Measurements from ENCODE around the gene ZRANB1. TPM values are rescaled to one million over a fixed set of nuclear protein-coding genes. Genes with fewer than 3 reads are reported as not detected.

Gene ZRANB1
- total and polyA plus RNA-seq, 10 of the 15 experiments (the other 5 are each of a cell fraction or from before 2014, with no cell fraction given) = 1.7 to 11.8 (median 6.2) TPM

DNA sequence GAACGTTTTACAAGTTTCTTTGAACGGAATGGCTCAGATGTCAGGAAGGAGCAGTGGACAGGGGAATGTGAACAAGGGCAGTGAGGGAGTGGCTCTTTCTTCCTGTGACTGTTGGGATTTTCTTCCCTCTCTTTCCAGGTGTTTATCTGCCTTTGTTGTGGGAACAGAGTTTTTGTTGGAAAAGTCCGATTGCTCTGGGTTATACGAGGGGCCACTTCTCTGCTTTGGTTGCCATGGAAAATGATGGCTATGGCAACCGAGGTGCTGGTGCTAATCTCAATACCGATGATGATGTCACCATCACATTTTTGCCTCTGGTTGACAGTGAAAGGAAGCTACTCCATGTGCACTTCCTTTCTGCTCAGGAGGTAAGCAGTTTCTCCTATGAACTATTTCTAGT is 41.4 kb downstream of the ZRANB1 start:
- in situ Hi-C loops (cut with MboI) (no loop called here), intact Hi-C loops (cut with micrococcal nuclease; ENCODE audit: unreplicated experiment) (no loop called here)
- no peak overlapping the region for H3K4me2 ChIP-seq (ENCODE audit: control insufficient read depth, insufficient read depth)
- DNase-seq (ENCODE audit: low read depth, low spot score) = no peak
- H3K9ac ChIP-seq (ENCODE audit: control insufficient read depth, insufficient read depth, low read length) = no peak overlapping the region
- WGBS (ENCODE audit: insufficient coverage, insufficient replicate concordance, low lambda C conversion rate, missing lambda C conversion rate) = 70% methylated on average over 6 of the region's 6 CpGs
- H4K20me1 ChIP-seq (ENCODE audit: control insufficient read depth, insufficient read depth) = no peaks in the 10 kb centered on the region
- H3K27me3 ChIP-seq (replicated peaks in 1 of 2; ENCODE audit: control insufficient read depth in 2 of 2, insufficient read depth in 2 of 2, low read length in 1 of 2) = no peaks in the 10 kb centered on the region
- CTCF ChIA-PET = interaction anchor here (1.3 kb wide), 1 partner anchor 9 kb away, joined by 3 read pairs; no protein-coding TSS in a partner anchor
- H3K9me3 ChIP-seq (replicated peaks; ENCODE audit: control insufficient read depth, insufficient read depth, low read length) = no peaks in the 10 kb centered on the region
- H3K4me3 ChIP-seq = no peak overlapping the region
- SMC1A ChIA-PET (ENCODE audit: uncharacterized antibody, unreplicated experiment) = no interaction called here
- no peak for ATAC-seq
- BruUV-seq (replicated peaks) = no TSS peak
- no peaks in the 10 kb centered on the region for H3K79me2 ChIP-seq (ENCODE audit: control insufficient read depth, insufficient read depth, low read length)
- no peak overlapping the region for H2AFZ ChIP-seq (ENCODE audit: control insufficient read depth, low read depth, low read length)
- RAD21 ChIA-PET (ENCODE audit: unreplicated experiment) = no interaction called here
- POLR2A ChIA-PET = interaction anchor here (0.5 kb wide), 1 partner anchor 8 kb away, joined by 4 read pairs; no protein-coding TSS in a partner anchor
- H3K27ac ChIP-seq (ENCODE audit: control insufficient read depth, insufficient read depth) = no peak overlapping the region
- no peak for FAIRE-seq
- H3K4me1 ChIP-seq (ENCODE audit: control insufficient read depth, insufficient read depth, low read length) = peaks cover 3% of the 10 kb centered on the region
- TF ChIP-seq, protein P1, sequence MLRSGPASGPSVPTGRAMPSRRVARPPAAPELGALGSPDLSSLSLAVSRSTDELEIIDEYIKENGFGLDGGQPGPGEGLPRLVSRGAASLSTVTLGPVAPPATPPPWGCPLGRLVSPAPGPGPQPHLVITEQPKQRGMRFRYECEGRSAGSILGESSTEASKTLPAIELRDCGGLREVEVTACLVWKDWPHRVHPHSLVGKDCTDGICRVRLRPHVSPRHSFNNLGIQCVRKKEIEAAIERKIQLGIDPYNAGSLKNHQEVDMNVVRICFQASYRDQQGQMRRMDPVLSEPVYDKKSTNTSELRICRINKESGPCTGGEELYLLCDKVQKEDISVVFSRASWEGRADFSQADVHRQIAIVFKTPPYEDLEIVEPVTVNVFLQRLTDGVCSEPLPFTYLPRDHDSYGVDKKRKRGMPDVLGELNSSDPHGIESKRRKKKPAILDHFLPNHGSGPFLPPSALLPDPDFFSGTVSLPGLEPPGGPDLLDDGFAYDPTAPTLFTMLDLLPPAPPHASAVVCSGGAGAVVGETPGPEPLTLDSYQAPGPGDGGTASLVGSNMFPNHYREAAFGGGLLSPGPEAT (IDR thresholded peaks at IDR 0.05; ENCODE audit: low read depth) = no peak
- TF ChIP-seq, protein P2, sequence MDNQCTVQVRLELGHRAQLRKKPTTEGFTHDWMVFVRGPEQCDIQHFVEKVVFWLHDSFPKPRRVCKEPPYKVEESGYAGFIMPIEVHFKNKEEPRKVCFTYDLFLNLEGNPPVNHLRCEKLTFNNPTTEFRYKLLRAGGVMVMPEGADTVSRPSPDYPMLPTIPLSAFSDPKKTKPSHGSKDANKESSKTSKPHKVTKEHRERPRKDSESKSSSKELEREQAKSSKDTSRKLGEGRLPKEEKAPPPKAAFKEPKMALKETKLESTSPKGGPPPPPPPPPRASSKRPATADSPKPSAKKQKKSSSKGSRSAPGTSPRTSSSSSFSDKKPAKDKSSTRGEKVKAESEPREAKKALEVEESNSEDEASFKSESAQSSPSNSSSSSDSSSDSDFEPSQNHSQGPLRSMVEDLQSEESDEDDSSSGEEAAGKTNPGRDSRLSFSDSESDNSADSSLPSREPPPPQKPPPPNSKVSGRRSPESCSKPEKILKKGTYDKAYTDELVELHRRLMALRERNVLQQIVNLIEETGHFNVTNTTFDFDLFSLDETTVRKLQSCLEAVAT (IDR thresholded peaks at IDR 0.05) = no peak
- TF ChIP-seq STAT3 (IDR thresholded peaks at IDR 0.05; ENCODE audit: low read depth, low read length) = no peak
- H3K36me3 ChIP-seq (ENCODE audit: control insufficient read depth in 2 of 2, insufficient read depth in 2 of 2, low read length in 1 of 2) = peaks cover 8% of the 10 kb centered on the region in 2 experiments

DNA sequence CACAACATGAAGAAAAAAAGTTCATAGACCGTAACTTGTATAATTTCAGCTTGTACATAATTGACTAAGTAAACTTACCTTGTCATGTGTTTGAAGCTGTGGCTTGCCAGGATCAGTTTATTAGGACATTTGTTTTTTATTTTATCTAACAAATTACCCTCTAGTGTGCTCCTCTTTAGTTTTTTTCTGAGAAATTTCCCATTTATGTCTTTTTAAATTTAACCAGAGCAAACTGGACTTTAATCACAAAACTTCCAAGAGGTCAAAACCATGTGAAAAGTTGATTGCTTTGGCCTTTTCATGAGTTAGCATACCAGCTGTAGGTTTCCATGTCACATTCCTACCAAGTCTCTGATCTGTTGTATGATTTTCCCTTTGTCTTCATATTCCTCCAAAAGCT is 42.5 kb downstream of the ZRANB1 start:
- H3K9ac ChIP-seq (ENCODE audit: control insufficient read depth, insufficient read depth, low read length) = no peak overlapping the region
- ChIA-PET POLR2A (no interaction called here), RAD21 (ENCODE audit: unreplicated experiment) (no interaction called here), CTCF (interaction anchor here (1.3 kb wide), 1 partner anchor 8 kb away, joined by 3 read pairs; no protein-coding TSS in a partner anchor), SMC1A (ENCODE audit: uncharacterized antibody, unreplicated experiment) (no interaction called here)
- H3K27ac ChIP-seq (ENCODE audit: control insufficient read depth, insufficient read depth) = no peak overlapping the region
- WGBS (ENCODE audit: insufficient coverage, insufficient replicate concordance, low lambda C conversion rate, missing lambda C conversion rate) = 96% methylated on average over 1 of the region's 1 CpG
- H3K4me1 ChIP-seq (ENCODE audit: control insufficient read depth, insufficient read depth, low read length) = peaks cover 5% of the 10 kb centered on the region
- no TSS peak for BruUV-seq (replicated peaks)
- H3K9me3 ChIP-seq (replicated peaks; ENCODE audit: control insufficient read depth, insufficient read depth, low read length) = no peaks in the 10 kb centered on the region
- DNase-seq (ENCODE audit: low read depth, low spot score) = no peak
- H2AFZ ChIP-seq (ENCODE audit: control insufficient read depth, low read depth, low read length) = no peak overlapping the region
- no peaks in the 10 kb centered on the region for H3K27me3 ChIP-seq (replicated peaks in 1 of 2; ENCODE audit: control insufficient read depth in 2 of 2, insufficient read depth in 2 of 2, low read length in 1 of 2)
- H3K79me2 ChIP-seq (ENCODE audit: control insufficient read depth, insufficient read depth, low read length) = no peaks in the 10 kb centered on the region
- intact Hi-C loops (cut with micrococcal nuclease; ENCODE audit: unreplicated experiment) = no loop called here
- in situ Hi-C loops (cut with MboI) = no loop called here
- H4K20me1 ChIP-seq (ENCODE audit: control insufficient read depth, insufficient read depth) = no peaks in the 10 kb centered on the region
- no peak overlapping the region for H3K4me2 ChIP-seq (ENCODE audit: control insufficient read depth, insufficient read depth)
- H3K36me3 ChIP-seq (ENCODE audit: control insufficient read depth in 2 of 2, insufficient read depth in 2 of 2, low read length in 1 of 2) = peaks cover 8% of the 10 kb centered on the region in 2 experiments
- FAIRE-seq = no peak
- ATAC-seq = no peak
- H3K4me3 ChIP-seq = no peak overlapping the region
- TF ChIP-seq BRCA1 (IDR thresholded peaks at IDR 0.05; ENCODE audit: low read depth, low read length) (no peak), RELA (IDR thresholded peaks at IDR 0.05; ENCODE audit: borderline replicate concordance, partially characterized antibody) (no peak), BCL11A (IDR thresholded peaks at IDR 0.05; ENCODE audit: low read depth, low read length) (no peak), DPF2 (IDR thresholded peaks at IDR 0.05) (no peak), TARDBP (IDR thresholded peaks at IDR 0.05; ENCODE audit: borderline replicate concordance) (no peak), EZH2 (IDR thresholded peaks at IDR 0.05; ENCODE audit: borderline replicate concordance, control insufficient read depth, low read depth, low read length) (no peak), TCF7 (IDR thresholded peaks at IDR 0.05; ENCODE audit: borderline replicate concordance) (no peak)
- TF ChIP-seq, protein P3, sequence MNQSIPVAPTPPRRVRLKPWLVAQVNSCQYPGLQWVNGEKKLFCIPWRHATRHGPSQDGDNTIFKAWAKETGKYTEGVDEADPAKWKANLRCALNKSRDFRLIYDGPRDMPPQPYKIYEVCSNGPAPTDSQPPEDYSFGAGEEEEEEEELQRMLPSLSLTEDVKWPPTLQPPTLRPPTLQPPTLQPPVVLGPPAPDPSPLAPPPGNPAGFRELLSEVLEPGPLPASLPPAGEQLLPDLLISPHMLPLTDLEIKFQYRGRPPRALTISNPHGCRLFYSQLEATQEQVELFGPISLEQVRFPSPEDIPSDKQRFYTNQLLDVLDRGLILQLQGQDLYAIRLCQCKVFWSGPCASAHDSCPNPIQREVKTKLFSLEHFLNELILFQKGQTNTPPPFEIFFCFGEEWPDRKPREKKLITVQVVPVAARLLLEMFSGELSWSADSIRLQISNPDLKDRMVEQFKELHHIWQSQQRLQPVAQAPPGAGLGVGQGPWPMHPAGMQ (IDR thresholded peaks at IDR 0.05; ENCODE audit: borderline replicate concordance) = no peak
- TF ChIP-seq, protein P4, sequence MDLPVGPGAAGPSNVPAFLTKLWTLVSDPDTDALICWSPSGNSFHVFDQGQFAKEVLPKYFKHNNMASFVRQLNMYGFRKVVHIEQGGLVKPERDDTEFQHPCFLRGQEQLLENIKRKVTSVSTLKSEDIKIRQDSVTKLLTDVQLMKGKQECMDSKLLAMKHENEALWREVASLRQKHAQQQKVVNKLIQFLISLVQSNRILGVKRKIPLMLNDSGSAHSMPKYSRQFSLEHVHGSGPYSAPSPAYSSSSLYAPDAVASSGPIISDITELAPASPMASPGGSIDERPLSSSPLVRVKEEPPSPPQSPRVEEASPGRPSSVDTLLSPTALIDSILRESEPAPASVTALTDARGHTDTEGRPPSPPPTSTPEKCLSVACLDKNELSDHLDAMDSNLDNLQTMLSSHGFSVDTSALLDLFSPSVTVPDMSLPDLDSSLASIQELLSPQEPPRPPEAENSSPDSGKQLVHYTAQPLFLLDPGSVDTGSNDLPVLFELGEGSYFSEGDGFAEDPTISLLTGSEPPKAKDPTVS (IDR thresholded peaks at IDR 0.05; ENCODE audit: low read depth, low read length) = no peak
